ENCODE data around the gene OIP5. TPM values are rescaled to one million over a fixed set of nuclear protein-coding genes. Genes with fewer than 3 reads are reported as not detected.
A peak's percentile ranks its signal among the peaks of the same experiment; 100 is the strongest.

Gene OIP5
- total and polyA plus RNA-seq, 9 of the 15 experiments (the other 6 are each of a cell fraction or from before 2014, with no cell fraction given): 8.3 to 54.8 (median 35.3) TPM

DNA sequence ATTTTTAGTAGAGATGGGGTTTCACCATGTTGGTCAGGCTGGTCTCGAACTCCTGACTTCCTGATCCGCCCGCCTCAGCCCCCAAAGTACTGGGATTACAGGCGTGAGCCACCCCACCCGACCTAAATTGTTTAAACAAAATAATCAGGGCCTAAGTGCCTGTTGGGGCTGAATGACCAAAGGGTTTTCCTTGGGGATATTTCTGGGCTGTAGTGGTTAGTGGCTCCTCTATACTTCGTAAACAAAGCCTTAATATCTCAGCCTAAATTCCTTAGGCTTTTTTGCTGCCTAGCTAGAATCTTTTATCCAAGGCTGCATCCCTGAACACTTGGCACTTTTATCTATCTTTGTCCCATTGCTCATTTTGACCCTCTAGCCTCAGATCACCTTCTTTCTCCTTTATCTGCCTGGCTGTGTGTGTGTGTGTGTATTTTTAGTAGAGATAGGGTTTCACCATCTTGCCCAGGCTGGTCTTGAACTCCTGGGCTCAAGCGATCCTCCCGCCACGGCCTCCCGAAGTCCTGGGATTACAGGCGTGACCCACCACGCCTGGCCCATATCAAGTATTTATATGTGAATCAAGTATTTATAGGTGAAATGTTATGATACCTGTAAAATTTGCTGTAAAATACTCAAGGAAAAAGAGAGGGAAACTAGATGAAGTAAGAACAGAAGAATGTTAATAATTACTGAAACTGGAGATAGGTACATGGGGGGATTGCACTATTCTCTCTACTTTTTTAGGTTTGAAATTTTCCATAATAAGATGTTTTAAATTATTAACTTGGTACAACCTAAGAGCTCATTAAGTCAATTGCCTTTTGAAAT lies 2.1 kb upstream of the OIP5 start (continued):
- TF ChIP-seq, protein P1, sequence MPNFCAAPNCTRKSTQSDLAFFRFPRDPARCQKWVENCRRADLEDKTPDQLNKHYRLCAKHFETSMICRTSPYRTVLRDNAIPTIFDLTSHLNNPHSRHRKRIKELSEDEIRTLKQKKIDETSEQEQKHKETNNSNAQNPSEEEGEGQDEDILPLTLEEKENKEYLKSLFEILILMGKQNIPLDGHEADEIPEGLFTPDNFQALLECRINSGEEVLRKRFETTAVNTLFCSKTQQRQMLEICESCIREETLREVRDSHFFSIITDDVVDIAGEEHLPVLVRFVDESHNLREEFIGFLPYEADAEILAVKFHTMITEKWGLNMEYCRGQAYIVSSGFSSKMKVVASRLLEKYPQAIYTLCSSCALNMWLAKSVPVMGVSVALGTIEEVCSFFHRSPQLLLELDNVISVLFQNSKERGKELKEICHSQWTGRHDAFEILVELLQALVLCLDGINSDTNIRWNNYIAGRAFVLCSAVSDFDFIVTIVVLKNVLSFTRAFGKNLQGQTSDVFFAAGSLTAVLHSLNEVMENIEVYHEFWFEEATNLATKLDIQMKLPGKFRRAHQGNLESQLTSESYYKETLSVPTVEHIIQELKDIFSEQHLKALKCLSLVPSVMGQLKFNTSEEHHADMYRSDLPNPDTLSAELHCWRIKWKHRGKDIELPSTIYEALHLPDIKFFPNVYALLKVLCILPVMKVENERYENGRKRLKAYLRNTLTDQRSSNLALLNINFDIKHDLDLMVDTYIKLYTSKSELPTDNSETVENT (CRISPR knock-in tag; IDR thresholded peaks at IDR 0.05): no peak
- TF ChIP-seq ESRRB (CRISPR knock-in tag; IDR thresholded peaks at IDR 0.05; ENCODE audit: borderline replicate concordance) (no peak), DACH1 (IDR thresholded peaks at IDR 0.05; ENCODE audit: partially characterized antibody) (peak; percentile 30), ZNF23 (CRISPR knock-in tag; IDR thresholded peaks at IDR 0.05) (no peak), ZNF274 (IDR thresholded peaks at IDR 0.05; ENCODE audit: borderline replicate concordance, low read depth, low read length) (no peak), MTA2 (IDR thresholded peaks at IDR 0.05; ENCODE audit: low read depth) (peak; percentile 41; the same call in 1 of the 2 replicates), ZNF57 (CRISPR knock-in tag; IDR thresholded peaks at IDR 0.05) (no peak), MCM2 (IDR thresholded peaks at IDR 0.05; ENCODE audit: low read depth) (no peak), ZNF589 (CRISPR knock-in tag; IDR thresholded peaks at IDR 0.05; ENCODE audit: low read depth) (no peak), PCBP1 (IDR thresholded peaks at IDR 0.05; ENCODE audit: low read depth, low read length, poor library complexity, severe bottlenecking) (no peak), ZNF408 (CRISPR knock-in tag; IDR thresholded peaks at IDR 0.05; ENCODE audit: low read depth) (no peak), SMAD1 (IDR thresholded peaks at IDR 0.05; ENCODE audit: low read depth, low read length, partially characterized antibody) (no peak), POU5F1 (IDR thresholded peaks at IDR 0.05; ENCODE audit: borderline replicate concordance, low read depth, low read length, partially characterized antibody) (no peak), ZNF143 (CRISPR knock-in tag; IDR thresholded peaks at IDR 0.05) (no peak), BCOR (IDR thresholded peaks at IDR 0.05) (peak; percentile 81), DDX20 (tag; IDR thresholded peaks at IDR 0.05; ENCODE audit: low read depth) (no peak), JUND (IDR thresholded peaks at IDR 0.05; ENCODE audit: borderline replicate concordance, low read depth, low read length) (no peak), JUND (tag; IDR thresholded peaks at IDR 0.05; ENCODE audit: borderline replicate concordance, low read depth, low read length) (no peak), U2AF2 (optimal IDR thresholded peaks at IDR 0.05; ENCODE audit: low read depth, low read length) (no peak), HIVEP1 (CRISPR knock-in tag; IDR thresholded peaks at IDR 0.05) (no peak), THRAP3 (IDR thresholded peaks at IDR 0.05; ENCODE audit: borderline replicate concordance) (peak; percentile 78), RCOR1 (IDR thresholded peaks at IDR 0.05; ENCODE audit: borderline replicate concordance in 1 of 2, low read depth in 2 of 2, low read length in 2 of 2) (no peak)
- TF ChIP-seq, protein P2, sequence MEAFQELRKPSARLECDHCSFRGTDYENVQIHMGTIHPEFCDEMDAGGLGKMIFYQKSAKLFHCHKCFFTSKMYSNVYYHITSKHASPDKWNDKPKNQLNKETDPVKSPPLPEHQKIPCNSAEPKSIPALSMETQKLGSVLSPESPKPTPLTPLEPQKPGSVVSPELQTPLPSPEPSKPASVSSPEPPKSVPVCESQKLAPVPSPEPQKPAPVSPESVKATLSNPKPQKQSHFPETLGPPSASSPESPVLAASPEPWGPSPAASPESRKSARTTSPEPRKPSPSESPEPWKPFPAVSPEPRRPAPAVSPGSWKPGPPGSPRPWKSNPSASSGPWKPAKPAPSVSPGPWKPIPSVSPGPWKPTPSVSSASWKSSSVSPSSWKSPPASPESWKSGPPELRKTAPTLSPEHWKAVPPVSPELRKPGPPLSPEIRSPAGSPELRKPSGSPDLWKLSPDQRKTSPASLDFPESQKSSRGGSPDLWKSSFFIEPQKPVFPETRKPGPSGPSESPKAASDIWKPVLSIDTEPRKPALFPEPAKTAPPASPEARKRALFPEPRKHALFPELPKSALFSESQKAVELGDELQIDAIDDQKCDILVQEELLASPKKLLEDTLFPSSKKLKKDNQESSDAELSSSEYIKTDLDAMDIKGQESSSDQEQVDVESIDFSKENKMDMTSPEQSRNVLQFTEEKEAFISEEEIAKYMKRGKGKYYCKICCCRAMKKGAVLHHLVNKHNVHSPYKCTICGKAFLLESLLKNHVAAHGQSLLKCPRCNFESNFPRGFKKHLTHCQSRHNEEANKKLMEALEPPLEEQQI (IDR thresholded peaks at IDR 0.05): peak; percentile 47; the same call in 1 of the 2 replicates
- TF ChIP-seq, protein P3, sequence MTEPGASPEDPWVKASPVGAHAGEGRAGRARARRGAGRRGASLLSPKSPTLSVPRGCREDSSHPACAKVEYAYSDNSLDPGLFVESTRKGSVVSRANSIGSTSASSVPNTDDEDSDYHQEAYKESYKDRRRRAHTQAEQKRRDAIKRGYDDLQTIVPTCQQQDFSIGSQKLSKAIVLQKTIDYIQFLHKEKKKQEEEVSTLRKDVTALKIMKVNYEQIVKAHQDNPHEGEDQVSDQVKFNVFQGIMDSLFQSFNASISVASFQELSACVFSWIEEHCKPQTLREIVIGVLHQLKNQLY (CRISPR knock-in tag; conservative IDR thresholded peaks at IDR 0.05): no peak

All from K562 (cell line).